Mucosa of descending colon (tissue), 3 donors: ENCODE measurements around the gene TELO2. TPM values are rescaled to one million over a fixed set of nuclear protein-coding genes. Genes with fewer than 3 reads are reported as not detected.

ENCODE experiments used
- ATAC-seq: fragments of 200-7000 bp; cut with Tn5 transposase; one replicate; pipeline ENCODE4 v1.9.1; 2020; ENCODE audit warnings: mild to moderate bottlenecking, moderate library complexity
- DNase-seq, 3 donors: peaks; one replicate each; pipeline ENCODE4 v3.0.0-alpha.2; 2020
- H3K36me3 ChIP-seq: fragments of 200-600 bp; one replicate; pipeline ENCODE4 v1.8.0; 2021; ENCODE audit warnings: low read depth, mild to moderate bottlenecking
- H3K4me1 ChIP-seq: fragments of 200-600 bp; one replicate; pipeline ENCODE4 v1.8.0; 2021; ENCODE audit warnings: low read depth, mild to moderate bottlenecking
- H3K4me3 ChIP-seq: fragments of 200-600 bp; one replicate; pipeline ENCODE4 v1.8.0; 2021; ENCODE audit warnings: mild to moderate bottlenecking
- H3K9me3 ChIP-seq: fragments of 200-600 bp; one replicate; pipeline ENCODE4 v1.8.0; 2021; ENCODE audit warnings: mild to moderate bottlenecking
- intact Hi-C, 2 donors: fragments of 100-400 bp; cut with DNase I in 1 of 2; cut with micrococcal nuclease in 1 of 2; formaldehyde crosslinking; loops; one replicate each; pipeline versions ENCODE4 v1.11.0 to v1.11.1; 2022; cut with DNase I, micrococcal nuclease
- long read RNA-seq, 2 donors: library from polyadenylated mRNA; unstranded; transcript quantifications; one replicate each; pipeline ENCODE4 v2.0.0, GENCODE V29; 2019 to 2021
- total RNA-seq, 3 donors: library from RNA; stranded (reverse); fragmentation: NEBNext Ultra II Directional in 2 of 3; extraction: Animal tissue kit (Norgen Biotek cat#: 25700) in 2 of 3; gene quantifications; one replicate each; pipeline versions ENCODE4 v1.2.1 to v1.2.4, GENCODE V29; 2021 to 2023
- TF ChIP-seq, protein P1 (sequence below): fragments of 200-600 bp; IDR thresholded peaks from one replicate; pipeline ENCODE4 v1.8.0; 2022; ENCODE audit warnings: antibody characterized with exemption, mild to moderate bottlenecking
- donor health status: DM: no; HTN: no; CAD: no; lungs with moderate emphysema.
- donor health status: DM: no; HTN: no; CAD: no.
- donor health status: DM: no; HTN: yes; CAD: no.

TELO2 gene
- 10 to 100 TPM; 32.2 to 41.6 (median 37.8) TPM for total RNA-seq
- long read RNA-seq, donor 1, transcript TELO2-201 (21 exons, 3,314 nt): major isoform, 22 of 70 reads
- long read RNA-seq, donor 1, partial matches to known transcripts: 21 of 70 reads
- long read RNA-seq, donor 1, other reads (novel, unspliced or antisense): 24 of 70 reads
- long read RNA-seq, donor 2, transcript TELO2-201 (21 exons, 3,314 nt): major isoform, 7 of 24 reads
- long read RNA-seq, donor 2, partial matches to known transcripts: 2 of 24 reads
- long read RNA-seq, donor 2, other reads (novel, unspliced or antisense): 14 of 24 reads

DNA sequence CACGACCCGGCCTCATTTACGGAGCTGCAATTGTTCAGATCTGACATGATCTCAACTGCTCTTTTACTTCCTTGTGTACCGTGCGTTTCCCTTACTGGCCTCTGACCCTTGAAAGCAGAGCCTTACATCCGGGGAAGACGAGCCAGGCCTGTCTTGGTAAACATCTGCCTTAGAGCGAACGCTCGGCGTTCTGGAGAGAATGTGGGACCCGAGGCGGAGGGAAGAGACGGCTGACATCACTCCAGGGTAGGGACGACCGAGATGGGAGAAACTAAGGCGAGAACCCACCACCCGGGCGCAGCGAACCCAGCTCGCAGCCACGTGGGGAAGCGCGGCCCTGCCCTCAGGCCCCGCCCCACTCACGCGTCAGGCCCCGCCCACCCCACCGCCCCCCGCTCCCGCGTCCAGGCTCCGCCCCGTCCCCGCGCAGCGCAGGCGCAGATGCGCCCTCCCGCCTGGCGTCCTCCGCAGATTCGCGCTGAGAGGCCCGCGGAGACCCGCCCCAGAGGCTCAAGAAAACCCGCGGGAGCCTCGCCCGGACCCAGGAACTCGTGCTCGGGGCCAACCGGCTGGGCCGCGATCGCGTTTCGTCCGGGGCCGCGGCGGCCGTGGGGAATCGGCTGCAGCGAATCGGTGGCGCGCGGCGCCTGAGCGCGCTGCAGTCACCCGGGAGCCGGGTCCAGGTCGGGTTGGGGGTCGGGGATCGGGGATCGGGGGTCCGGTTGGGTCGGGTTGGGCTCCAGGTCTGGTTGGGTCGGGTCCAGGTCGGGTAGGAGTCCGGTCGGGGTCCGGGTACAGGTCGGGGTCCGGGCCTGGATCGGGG is at the start of gene TELO2:
Gene TELO2, plus strand, starts transcription at position 438 of the 823 bp plus-strand sequence. CDS start 922 bp downstream, outside the sequence.
- peak; percentile 98 for ATAC-seq
- peaks cover 9% of the 10 kb centered on the region for H3K4me1 ChIP-seq
- peak; percentile 84 to 92 (median 87) for DNase-seq
- TF ChIP-seq, protein P1, sequence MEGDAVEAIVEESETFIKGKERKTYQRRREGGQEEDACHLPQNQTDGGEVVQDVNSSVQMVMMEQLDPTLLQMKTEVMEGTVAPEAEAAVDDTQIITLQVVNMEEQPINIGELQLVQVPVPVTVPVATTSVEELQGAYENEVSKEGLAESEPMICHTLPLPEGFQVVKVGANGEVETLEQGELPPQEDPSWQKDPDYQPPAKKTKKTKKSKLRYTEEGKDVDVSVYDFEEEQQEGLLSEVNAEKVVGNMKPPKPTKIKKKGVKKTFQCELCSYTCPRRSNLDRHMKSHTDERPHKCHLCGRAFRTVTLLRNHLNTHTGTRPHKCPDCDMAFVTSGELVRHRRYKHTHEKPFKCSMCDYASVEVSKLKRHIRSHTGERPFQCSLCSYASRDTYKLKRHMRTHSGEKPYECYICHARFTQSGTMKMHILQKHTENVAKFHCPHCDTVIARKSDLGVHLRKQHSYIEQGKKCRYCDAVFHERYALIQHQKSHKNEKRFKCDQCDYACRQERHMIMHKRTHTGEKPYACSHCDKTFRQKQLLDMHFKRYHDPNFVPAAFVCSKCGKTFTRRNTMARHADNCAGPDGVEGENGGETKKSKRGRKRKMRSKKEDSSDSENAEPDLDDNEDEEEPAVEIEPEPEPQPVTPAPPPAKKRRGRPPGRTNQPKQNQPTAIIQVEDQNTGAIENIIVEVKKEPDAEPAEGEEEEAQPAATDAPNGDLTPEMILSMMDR: no peak
- intact Hi-C loops: no loop called here
- peak within 1 kb of the TSS; percentile 42 for H3K4me3 ChIP-seq
- H3K36me3 ChIP-seq: no peaks in the 10 kb centered on the region
- no peaks in the 10 kb centered on the region for H3K9me3 ChIP-seq

DNA sequence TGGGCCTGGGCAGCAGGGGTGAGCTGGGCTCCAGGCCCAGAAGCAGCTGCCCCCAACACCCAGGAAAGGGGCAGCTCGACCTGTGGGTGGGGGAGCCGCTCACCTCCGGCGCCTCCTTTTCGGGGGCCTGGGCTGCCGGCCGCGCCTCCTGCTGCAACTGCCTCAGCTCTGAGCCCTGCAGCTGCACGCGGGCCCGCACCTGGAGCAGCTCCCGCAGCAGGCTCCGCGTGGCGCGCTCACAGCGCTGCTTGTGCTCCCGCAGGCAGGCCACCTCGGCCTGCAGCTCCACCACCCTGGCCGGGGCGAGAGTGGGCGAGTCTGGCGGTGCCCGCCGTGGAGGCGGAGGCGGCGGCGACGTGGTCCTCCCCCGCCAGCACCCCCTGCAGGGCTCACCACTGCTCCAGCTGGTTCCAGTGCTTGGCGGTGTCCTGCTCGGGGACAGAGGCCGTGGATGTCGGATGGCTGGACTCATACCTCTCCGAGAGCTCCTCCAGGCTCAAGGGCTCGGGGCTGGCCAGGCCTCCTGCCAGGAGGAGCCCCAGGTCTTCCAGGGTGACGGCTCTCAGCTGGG is 49.7 kb upstream of the TELO2 start:
- Histone ChIP-seq H3K36me3 (peaks cover 5% of the 10 kb centered on the region), H3K4me1 (no peaks in the 10 kb centered on the region), H3K9me3 (no peaks in the 10 kb centered on the region), H3K4me3 (no peak overlapping the region)
- DNase-seq: no peak
- intact Hi-C loops: no loop called here
- no peak for ATAC-seq
- TF ChIP-seq, protein P1: no peak

GRCh38 chr16:1443980-1444729 is 49.0 kb upstream of the TELO2 start, which contains the start of gene CCDC154:
Gene CCDC154, minus strand, starts transcription at chr16:1444556. Its CDS starts 234 bp downstream, at chr16:1444322.
- no peaks in the 10 kb centered on the region for H3K4me1 ChIP-seq
- H3K9me3 ChIP-seq: no peaks in the 10 kb centered on the region
- intact Hi-C loops: no loop called here
- no peak within 1 kb of the TSS for H3K4me3 ChIP-seq
- TF ChIP-seq, protein P1: no peak
- DNase-seq (no peak), ATAC-seq (no peak)
- peaks cover 5% of the 10 kb centered on the region for H3K36me3 ChIP-seq

- peaks cover 5% of the 10 kb centered on the region for H3K36me3 ChIP-seq
- no peak overlapping the region for H3K4me3 ChIP-seq
- DNase-seq (no peak), ATAC-seq (no peak)
- intact Hi-C loops: no loop called here
- H3K4me1 ChIP-seq: no peaks in the 10 kb centered on the region
- H3K9me3 ChIP-seq: no peaks in the 10 kb centered on the region
- TF ChIP-seq, protein P1: no peak
Observed at GRCh38 chr16:1444730-1445517, 48.2 kb upstream of the TELO2 start.
